Measurements from ENCODE around the gene OPRD1.

OPRD1 gene

DNA sequence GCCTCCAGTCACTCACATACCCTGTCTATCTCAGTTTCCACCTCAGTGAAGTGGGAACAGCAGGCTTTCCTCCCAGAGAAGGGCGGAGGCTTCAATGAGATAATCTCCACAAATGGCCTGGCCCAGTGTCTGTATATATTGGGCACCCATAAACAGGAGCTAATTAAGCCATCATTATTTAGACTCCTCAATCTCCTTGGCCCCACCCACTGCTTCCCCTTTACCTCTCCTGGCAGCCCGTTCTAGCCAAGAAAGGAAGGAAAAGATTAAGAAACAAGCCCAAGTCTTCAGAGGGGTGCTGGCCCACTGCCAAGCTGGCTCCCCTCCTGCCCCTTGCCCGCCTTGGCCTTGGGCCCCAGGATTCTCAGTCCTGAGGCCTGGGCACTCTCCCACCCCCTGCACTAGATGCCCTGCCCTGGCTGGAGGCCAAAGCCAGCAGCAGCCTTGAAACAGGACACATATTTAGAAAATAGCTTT lies 86.5 kb downstream of the OPRD1 start:
- in situ Hi-C loops (cut with MboI; ENCODE audit: low sequenced_read_pairs): loop anchor here (25.0 kb wide), 1 partner anchor 289 kb away; the partner anchor contains the start of gene SRSF4

DNA sequence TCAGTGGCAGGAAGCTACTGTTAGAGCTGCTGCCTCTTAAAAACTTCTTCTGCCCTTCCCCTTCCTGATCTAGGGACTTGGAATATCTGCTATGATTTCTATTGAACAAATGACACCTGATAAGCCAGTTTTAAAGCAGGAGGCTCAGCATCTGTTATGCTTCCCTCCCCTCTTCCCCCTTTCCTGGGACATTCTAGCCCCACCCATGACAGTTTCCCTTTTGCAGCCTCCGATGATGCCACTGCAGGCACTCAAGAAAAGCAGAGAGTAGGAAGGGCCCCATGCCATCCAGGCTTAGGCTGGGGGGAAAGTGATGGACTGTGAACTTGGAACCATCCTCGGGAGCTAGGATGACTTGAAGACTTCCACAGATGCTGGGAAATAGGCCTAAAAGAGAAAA lies 87.3 kb downstream of the OPRD1 start:
- in situ Hi-C loops (cut with MboI; ENCODE audit: low sequenced_read_pairs): loop anchor here (25.0 kb wide), 1 partner anchor 288 kb away; the partner anchor contains the start of gene SRSF4

DNA sequence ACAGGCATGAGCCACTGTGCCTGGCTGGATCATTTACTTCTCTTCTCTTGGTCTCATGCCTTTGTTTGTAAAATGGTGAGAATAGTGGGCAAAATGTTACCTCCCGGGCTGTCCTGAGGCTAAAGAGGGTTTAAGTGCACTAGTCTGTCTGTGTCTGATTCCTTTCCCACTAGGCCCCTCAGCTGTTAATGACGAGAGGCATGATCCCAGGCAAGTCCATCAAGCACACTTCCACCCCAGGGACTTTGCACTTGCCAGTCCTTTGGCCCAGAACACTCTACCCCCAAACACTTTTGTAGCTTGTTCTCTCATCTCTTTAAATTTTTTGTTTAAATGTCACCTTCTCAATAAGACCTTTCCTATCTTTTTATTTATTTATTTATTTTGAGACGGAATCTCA lies 88.6 kb downstream of the OPRD1 start:
- in situ Hi-C loops (cut with MboI; ENCODE audit: low sequenced_read_pairs): no loop called here

DNA sequence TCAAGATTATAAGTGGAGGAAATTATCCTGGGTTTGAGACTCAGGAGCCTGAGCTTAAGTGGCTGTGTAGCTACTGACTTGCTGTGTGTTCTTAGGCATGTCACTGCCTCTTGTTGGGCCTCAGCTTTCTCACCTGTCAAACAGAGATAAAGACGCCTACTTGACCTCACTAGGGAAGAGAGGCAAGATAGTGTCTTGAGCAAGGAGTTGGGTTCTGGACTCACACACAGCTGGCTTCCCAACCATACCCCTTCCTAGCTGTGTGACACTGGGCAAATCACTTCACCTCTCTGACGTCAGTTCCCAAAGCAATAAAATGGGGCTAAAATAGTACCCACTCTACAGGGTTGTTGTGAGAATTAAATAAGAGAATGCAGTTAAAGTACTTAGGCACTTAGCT lies 90.8 kb downstream of the OPRD1 start:
- in situ Hi-C loops (cut with MboI; ENCODE audit: low sequenced_read_pairs): no loop called here

DNA sequence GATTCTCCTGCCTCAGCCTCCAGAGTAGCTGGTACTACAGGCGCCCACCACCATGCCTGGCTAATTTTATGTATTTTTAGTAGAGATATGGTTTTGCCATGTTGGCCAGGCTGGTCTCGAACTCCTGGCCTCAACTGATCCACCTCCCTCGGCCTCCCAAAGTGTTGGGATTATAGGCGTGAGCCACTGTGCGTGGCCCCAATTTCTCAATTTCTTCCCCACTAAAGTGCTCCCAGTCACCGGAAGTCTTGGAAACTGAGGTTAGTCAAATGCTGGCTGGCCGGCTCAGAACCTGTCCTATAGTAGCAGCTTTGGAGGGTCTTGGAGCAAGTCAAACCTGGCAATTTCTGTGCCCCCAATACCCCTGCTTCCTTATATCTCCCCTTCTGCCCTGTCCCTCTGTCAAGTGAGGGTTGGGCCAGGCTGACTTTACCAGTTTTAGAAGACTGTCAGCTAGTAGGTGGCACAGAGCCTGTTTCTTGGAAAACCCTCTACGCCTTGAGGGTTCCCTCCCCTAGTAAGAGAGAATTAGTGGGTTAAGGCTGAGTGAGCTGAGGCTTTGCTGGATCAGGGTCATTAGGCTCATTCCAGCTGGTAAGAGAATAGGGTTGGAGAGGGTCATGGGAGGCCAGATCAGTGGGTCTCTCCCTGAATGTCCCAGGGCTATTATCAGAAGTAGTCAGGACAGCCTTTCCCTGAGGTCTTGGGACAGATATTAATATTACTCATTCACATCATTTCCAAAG lies 94.1 kb downstream of the OPRD1 start:
- in situ Hi-C loops (cut with MboI; ENCODE audit: low sequenced_read_pairs): no loop called here

DNA sequence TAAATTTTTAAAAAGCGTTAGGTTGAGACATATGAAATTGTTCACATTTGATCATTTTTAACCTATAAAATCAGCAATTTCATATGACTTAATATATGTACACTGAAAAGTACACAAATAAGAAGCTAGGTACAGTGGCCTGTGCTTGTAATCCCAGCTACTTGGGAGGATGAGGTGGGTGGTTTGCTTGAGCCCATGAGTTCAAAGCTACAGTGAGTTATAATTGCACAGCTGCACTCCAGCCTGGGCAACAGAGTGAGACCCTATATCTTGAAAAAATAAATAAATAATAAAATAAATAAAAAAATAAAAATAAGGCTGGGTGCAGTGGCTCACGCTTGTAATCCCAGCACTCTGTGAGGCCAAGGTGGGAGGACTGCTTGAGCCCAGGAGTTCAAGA lies 97.2 kb downstream of the OPRD1 start:
- in situ Hi-C loops (cut with MboI; ENCODE audit: low sequenced_read_pairs): no loop called here

DNA sequence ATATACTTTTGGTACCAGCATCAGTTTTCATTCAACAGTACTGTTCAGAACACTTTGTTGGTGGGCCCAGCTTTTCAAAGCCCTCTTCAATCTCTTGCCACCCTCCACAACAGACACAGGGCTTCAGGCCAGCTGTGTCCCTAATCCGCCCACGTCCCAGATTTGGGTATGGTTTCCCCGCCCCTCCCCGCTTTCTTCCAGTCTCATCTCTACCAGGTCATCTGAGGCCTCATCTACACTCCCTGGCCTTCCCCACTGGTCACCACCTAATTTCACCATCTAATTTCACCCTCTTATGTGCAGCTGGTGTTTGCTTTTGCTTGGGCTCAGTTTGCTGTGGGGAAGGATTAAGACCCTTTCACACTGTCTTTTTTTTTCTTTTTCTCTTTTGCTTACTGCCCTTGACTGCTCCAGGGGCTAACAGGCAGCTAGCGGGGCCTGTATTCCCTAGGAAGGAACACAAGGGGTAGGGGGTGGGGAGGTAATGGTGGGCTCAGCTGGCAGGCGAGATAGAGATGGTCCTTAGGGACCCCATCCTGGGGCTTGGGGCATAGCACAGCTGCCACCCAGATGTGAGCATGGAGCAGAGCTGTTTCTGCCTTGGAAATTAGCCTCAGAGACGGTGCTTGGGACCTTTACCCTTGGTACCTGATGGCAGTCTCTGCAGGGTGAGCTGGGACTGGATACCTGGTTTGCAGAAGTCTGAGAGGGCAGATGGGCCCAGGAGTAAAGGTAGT lies 98.6 kb downstream of the OPRD1 start:
- in situ Hi-C loops (cut with MboI; ENCODE audit: low sequenced_read_pairs): no loop called here

DNA sequence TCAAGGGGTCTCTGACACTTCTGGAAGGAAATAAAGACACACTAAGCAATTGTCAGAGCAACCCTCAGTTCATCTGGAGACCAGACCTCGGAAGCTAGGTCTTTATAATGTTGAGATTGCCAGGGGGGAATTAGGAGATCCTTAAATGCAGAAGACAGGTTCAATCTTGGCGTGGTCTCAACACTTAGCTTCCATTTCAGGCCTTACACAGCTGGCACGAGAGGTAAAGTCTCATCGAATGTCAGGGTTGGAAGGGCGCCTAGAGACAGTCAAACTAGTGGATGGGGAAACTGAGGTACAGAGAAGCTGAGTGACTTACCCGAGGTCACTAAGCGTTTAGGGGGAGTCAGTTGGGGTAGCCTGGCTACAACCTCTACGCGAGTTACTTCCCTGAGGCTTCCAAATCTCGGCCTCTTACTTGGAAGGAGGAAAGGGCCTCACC lies 101.8 kb downstream of the OPRD1 start:
- in situ Hi-C loops (cut with MboI; ENCODE audit: low sequenced_read_pairs): no loop called here

DNA sequence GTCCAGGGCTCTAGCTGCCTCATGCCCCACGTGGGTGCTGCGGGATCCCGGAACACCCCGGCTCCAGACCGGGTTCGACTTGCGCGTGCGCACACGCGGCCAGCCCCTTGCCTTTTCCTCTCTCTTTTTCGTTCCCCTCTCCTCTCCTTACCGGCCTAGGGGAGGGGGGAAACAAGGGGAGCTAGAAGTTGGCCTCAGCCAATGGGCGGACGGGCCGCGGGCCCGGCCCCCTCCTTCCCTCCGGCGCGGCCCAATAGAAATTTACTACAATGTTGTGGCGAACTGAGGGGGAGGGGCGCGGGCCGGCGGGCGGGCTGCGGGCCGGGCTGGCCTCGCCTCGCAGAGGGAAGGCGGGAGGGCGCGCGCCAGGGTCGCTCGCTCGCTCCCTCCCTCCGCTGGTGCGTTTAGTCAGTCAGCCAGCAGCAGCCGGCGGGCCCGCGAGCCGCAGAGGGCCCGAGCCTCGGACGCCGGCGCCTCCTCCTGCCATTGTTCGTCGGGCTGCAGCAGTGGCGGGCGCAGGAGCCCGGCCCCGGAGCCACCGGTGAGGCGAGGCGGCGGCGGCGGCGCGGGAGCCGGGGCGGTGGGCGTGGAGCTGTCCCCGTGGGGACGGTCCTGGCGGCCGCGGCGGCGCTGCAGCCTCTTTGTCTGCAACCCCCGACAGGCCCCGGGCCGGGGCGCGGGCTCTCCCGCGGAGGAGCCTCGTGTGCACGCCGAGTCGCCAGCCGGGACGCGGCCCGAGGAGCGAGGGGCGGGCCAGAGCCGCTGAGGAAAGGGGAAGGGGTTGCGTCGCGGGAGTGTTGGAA lies 102.5 kb downstream of the OPRD1 start, which contains the start of gene EPB41:
Gene EPB41, plus strand, starts transcription at position 342 of the 803 bp plus-strand sequence. CDS start 72,869 bp downstream, outside the sequence.
- in situ Hi-C loops (cut with MboI; ENCODE audit: low sequenced_read_pairs): no loop called here

DNA sequence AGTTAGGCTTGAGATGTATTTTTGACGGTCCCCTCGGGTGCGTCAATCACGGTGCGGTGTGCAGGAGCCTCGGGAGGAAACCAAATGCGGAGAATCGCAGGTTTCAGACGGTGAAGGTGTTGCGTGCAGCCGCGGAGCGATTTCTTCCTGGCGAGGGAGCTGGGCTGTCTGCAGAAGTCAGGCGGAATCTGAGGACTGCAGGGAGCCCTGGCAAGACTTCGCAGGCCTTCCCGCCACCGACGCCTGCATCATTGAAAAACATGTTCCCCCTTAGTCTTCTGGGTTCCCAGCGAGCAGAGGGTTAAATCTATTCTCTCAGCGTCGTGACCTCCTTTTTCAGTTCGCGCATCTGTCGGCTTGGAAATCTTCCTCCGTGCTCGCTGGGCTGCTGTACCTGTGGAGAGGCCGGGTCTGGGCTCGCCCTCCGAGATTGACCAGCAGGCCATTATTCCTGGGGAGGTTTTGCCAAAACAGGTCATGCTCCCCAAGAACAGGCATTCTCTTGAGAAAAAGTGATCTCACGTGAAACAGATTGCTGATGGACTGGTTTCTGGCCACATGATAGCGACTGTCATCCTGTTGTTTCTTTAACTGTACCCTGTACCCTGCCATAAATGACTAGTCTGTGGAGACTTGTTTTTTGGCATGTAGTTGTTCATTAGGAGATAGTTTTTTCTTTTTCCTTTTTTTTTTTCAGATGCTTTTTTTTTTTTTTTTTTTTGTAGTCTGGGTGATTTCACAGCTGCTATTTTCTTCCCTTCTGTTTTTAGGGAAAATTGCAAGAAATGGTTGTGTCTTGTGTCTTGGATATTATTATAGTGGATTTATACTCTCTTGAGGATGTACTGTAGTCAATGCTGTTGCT lies 103.3 kb downstream of the OPRD1 start:
- in situ Hi-C loops (cut with MboI; ENCODE audit: low sequenced_read_pairs): no loop called here

DNA sequence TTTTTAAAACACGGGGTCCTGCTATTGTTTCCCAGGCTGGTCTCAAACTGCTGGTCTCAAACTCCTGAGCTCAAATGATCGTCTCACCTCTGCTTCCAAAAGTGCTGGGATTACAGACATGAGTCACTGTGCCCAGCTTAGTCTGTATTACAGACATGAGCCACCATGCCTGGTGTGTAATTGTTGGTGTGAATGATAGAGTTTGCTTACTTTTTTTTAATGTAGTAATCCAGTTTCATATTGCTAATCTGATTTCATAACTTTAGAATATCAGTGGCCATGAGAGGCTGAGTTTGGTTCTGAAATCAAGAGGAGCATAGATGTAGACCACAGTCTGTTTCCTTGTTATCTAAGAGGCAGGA lies 105.8 kb downstream of the OPRD1 start:
- in situ Hi-C loops (cut with MboI; ENCODE audit: low sequenced_read_pairs): no loop called here

All from hTERT RPE-1 (cell line).